ENCODE results near the gene ENOX1. TPM values are rescaled to one million over a fixed set of nuclear protein-coding genes. Genes with fewer than 3 reads are reported as not detected.
A peak's percentile ranks its signal among the peaks of the same experiment; 100 is the strongest.

Gene ENOX1
- total and polyA plus RNA-seq, 4 donors = 0.33 to 7.7 (median 1.1) TPM

GRCh38 chr13:43307221-43307920, 479.4 kb downstream of the ENOX1 start:
- peaks cover 0 to 23% (median 5%) of the 10 kb centered on the region in 5 donors for H3K4me1 ChIP-seq (ENCODE audit: control insufficient read depth in 5 of 5, insufficient read depth in 5 of 5, low read length in 5 of 5)
- H3K27ac ChIP-seq (ENCODE audit: low read depth in 1 of 2, low read length in 1 of 2) = peak overlapping the region in 1 of 2 donors; percentile 27
- H3K9me3 ChIP-seq (ENCODE audit: control insufficient read depth in 4 of 4, insufficient read depth in 3 of 4, low read length in 3 of 4) = no peaks in the 10 kb centered on the region
- H3K27me3 ChIP-seq (ENCODE audit: control insufficient read depth in 3 of 3, insufficient read depth in 3 of 3, low read length in 2 of 3) = no peaks in the 10 kb centered on the region
- H3K36me3 ChIP-seq (ENCODE audit: control insufficient read depth in 4 of 4, insufficient read depth in 4 of 4, low read length in 4 of 4) = no peaks in the 10 kb centered on the region
- 44 to 51% methylated on average over 6 of the region's 6 CpGs for WGBS, 2 donors
- H3K9ac ChIP-seq (ENCODE audit: insufficient read depth in 1 of 2, low read length in 2 of 2) = no peak overlapping the region
- TF ChIP-seq CTCF (IDR thresholded peaks at IDR 0.05; ENCODE audit: control extremely low read depth, extremely low read depth) = no peak
- no peak for ATAC-seq (ENCODE audit: insufficient read depth, low FRiP score)
- H3K4me3 ChIP-seq = no peak overlapping the region
- DNase-seq = no peak

- no peaks in the 10 kb centered on the region for H3K27me3 ChIP-seq (ENCODE audit: control insufficient read depth in 3 of 3, insufficient read depth in 3 of 3, low read length in 2 of 3)
- no peak for TF ChIP-seq CTCF (IDR thresholded peaks at IDR 0.05; ENCODE audit: control extremely low read depth, extremely low read depth)
- no peak overlapping the region for H3K4me3 ChIP-seq
- ATAC-seq (ENCODE audit: insufficient read depth, low FRiP score) (no peak), DNase-seq (no peak)
- H3K36me3 ChIP-seq (ENCODE audit: control insufficient read depth in 4 of 4, insufficient read depth in 4 of 4, low read length in 4 of 4) = no peaks in the 10 kb centered on the region
- H3K27ac ChIP-seq (ENCODE audit: low read depth in 1 of 2, low read length in 1 of 2) = no peak overlapping the region
- H3K9me3 ChIP-seq (ENCODE audit: control insufficient read depth in 4 of 4, insufficient read depth in 3 of 4, low read length in 3 of 4) = no peaks in the 10 kb centered on the region
- H3K9ac ChIP-seq (ENCODE audit: insufficient read depth in 1 of 2, low read length in 2 of 2) = no peak overlapping the region
- peaks cover 0 to 24% (median 5%) of the 10 kb centered on the region in 5 donors for H3K4me1 ChIP-seq (ENCODE audit: control insufficient read depth in 5 of 5, insufficient read depth in 5 of 5, low read length in 5 of 5)
Observed at GRCh38 chr13:43306372-43306771, 480.4 kb downstream of the ENOX1 start.

GRCh38 chr13:43305416-43305815, 481.4 kb downstream of the ENOX1 start:
- peaks cover 0 to 24% (median 5%) of the 10 kb centered on the region in 5 donors for H3K4me1 ChIP-seq (ENCODE audit: control insufficient read depth in 5 of 5, insufficient read depth in 5 of 5, low read length in 5 of 5)
- 30 to 44% methylated on average over 4 of the region's 4 CpGs for WGBS, 2 donors
- H3K9ac ChIP-seq (ENCODE audit: insufficient read depth in 1 of 2, low read length in 2 of 2) = no peak overlapping the region
- H3K4me3 ChIP-seq = no peak overlapping the region
- no peaks in the 10 kb centered on the region for H3K27me3 ChIP-seq (ENCODE audit: control insufficient read depth in 3 of 3, insufficient read depth in 3 of 3, low read length in 2 of 3)
- H3K36me3 ChIP-seq (ENCODE audit: control insufficient read depth in 4 of 4, insufficient read depth in 4 of 4, low read length in 4 of 4) = no peaks in the 10 kb centered on the region
- H3K27ac ChIP-seq (ENCODE audit: low read depth in 1 of 2, low read length in 1 of 2) = no peak overlapping the region
- H3K9me3 ChIP-seq (ENCODE audit: control insufficient read depth in 4 of 4, insufficient read depth in 3 of 4, low read length in 3 of 4) = no peaks in the 10 kb centered on the region
- DNase-seq (no peak), ATAC-seq (ENCODE audit: insufficient read depth, low FRiP score) (no peak)
- no peak for TF ChIP-seq CTCF (IDR thresholded peaks at IDR 0.05; ENCODE audit: control extremely low read depth, extremely low read depth)

- 45 to 50% methylated on average over 2 of the region's 2 CpGs for WGBS, 2 donors
- ATAC-seq (ENCODE audit: insufficient read depth, low FRiP score) = no peak
- no peak overlapping the region for H3K27ac ChIP-seq (ENCODE audit: low read depth in 1 of 2, low read length in 1 of 2)
Observed at GRCh38 chr13:43304945-43305344, 481.8 kb downstream of the ENOX1 start.

More at GRCh38 chr13:43304945-43305344, 481.8 kb downstream of the ENOX1 start:
- no peak for TF ChIP-seq CTCF (IDR thresholded peaks at IDR 0.05; ENCODE audit: control extremely low read depth, extremely low read depth)
- Histone ChIP-seq H3K4me3 (no peak overlapping the region), H3K9ac (ENCODE audit: insufficient read depth in 1 of 2, low read length in 2 of 2) (no peak overlapping the region), H3K36me3 (ENCODE audit: control insufficient read depth in 4 of 4, insufficient read depth in 4 of 4, low read length in 4 of 4) (no peaks in the 10 kb centered on the region), H3K4me1 (ENCODE audit: control insufficient read depth in 5 of 5, insufficient read depth in 5 of 5, low read length in 5 of 5) (peaks cover 0 to 24% (median 5%) of the 10 kb centered on the region in 5 donors), H3K27me3 (ENCODE audit: control insufficient read depth in 3 of 3, insufficient read depth in 3 of 3, low read length in 2 of 3) (no peaks in the 10 kb centered on the region), H3K9me3 (ENCODE audit: control insufficient read depth in 4 of 4, insufficient read depth in 3 of 4, low read length in 3 of 4) (no peaks in the 10 kb centered on the region)
- no peak for DNase-seq
